Activated naive CD4-positive, alpha-beta T cell treated with anti-CD3 and anti-CD28 coated beads, Interleukin-2, amount 10 ng/mL, durations not matched to agents 7 days and 5 days (primary cell): ENCODE measurements around the gene TYK2.
A peak's percentile ranks its signal among the peaks of the same experiment; 100 is the strongest.
"Not testable (repeated sequence)": the region's sequence is repeated elsewhere in the genome, so short reads cannot be mapped to it uniquely, and the experiment has no call there.

Source experiments
- CTCF ChIA-PET: fragments of 350-600 bp; sonication (Branson Sonifier 250); formaldehyde crosslinking; loops from one replicate; lab custom pipeline; 2021; ENCODE audit warnings: antibody characterized with exemption; lab: Charles Lee
- DNase-seq: peaks from one replicate; pipeline ENCODE4 v3.0.0-alpha.2; 2020
- H3K27ac Mint-ChIP-seq: one replicate; pipeline ENCODE4 v1.8.0; 2021; ENCODE audit warnings: mild to moderate bottlenecking, moderate library complexity, mixed read lengths
- H3K27me3 Mint-ChIP-seq: one replicate; pipeline ENCODE4 v1.8.0; 2021; ENCODE audit warnings: mild to moderate bottlenecking, mixed read lengths
- H3K36me3 Mint-ChIP-seq: one replicate; pipeline ENCODE4 v1.8.0; 2021; ENCODE audit warnings: mixed read lengths
- H3K4me1 Mint-ChIP-seq: one replicate; pipeline ENCODE4 v1.8.0; 2021; ENCODE audit warnings: mixed read lengths
- H3K4me3 Mint-ChIP-seq: one replicate; pipeline ENCODE4 v1.8.0; 2021; ENCODE audit warnings: mild to moderate bottlenecking, moderate library complexity, mixed read lengths
- H3K9me3 Mint-ChIP-seq: one replicate; pipeline ENCODE4 v1.8.0; 2021; ENCODE audit warnings: mixed read lengths

The TYK2 gene

DNA sequence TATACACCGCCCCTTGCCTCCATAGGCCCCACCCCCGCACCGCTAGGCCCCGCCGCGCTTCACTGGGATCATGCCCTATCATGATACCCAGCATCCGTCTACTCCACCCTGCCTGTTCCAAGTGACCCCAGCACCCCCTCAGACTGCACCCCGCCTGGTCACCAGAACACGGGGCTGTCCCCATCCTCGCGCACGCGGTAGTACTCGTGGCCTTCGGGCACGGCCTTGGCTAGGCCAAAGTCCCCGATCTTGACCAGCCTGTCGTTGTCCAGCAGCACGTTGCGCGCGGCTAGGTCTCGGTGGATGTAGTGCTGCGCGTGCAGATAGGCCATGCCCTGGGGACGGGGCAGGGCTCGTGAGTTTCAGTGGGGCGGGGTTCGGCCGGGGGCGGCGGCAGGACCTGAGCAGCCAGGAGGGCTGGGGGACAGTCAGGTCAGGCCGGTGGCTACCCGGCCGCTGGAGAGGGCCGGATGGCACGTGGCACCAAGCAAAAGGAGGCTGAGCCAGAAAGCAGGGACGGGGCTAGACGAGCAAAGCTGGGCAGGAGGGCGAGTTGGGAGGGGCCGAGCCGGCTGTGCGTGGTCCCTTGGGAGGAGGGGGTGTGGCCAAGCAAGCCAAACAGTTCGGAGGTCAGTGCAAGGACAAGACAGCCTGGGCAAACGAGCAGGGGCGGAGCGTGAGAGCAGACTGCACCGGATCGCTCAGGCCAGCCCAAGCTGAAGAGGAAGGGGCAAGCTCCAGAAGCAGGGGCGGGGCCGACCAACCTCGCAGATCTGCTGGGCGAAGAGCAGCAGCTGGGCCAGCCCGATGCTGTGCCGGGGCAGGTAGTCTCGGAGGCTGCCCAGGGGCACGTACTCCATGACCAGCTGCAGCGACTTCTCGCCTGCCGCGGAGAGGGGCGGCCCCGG lies 27.4 kb downstream of the TYK2 start:
- no peak for DNase-seq
- Mint-ChIP-seq H3K27me3 (no peaks in the 10 kb centered on the region), H3K9me3 (no peaks in the 10 kb centered on the region), H3K27ac (no peak overlapping the region), H3K36me3 (peaks cover 37% of the 10 kb centered on the region), H3K4me3 (no peak overlapping the region), H3K4me1 (no peaks in the 10 kb centered on the region)
- CTCF ChIA-PET = no interaction called here

DNA sequence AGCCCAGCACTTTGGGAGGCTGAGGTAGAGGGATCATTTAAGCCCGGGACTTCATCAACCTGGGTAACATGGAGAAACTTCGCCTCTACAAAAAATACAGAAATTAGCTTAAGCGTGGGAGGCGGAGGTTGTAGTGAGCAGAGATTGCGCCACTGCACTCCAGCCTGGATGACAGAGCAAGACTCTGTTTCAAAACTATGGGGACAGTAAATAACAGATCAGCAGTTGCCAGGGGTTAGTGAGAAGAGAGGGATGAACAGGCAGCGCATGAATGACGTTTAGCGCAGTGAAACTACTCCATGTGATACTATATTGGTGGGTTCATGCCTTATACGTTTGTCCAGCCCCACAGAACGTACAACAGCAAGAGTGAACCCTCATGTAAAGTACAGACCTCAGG lies 33.9 kb downstream of the TYK2 start:
- CTCF ChIA-PET = no interaction called here
- H3K4me3 Mint-ChIP-seq = no peak overlapping the region
- DNase-seq = no peak
- no peaks in the 10 kb centered on the region for H3K27me3 Mint-ChIP-seq
- no peaks in the 10 kb centered on the region for H3K9me3 Mint-ChIP-seq
- no peak overlapping the region for H3K27ac Mint-ChIP-seq
- no peaks in the 10 kb centered on the region for H3K4me1 Mint-ChIP-seq
- H3K36me3 Mint-ChIP-seq = peaks cover 5% of the 10 kb centered on the region

DNA sequence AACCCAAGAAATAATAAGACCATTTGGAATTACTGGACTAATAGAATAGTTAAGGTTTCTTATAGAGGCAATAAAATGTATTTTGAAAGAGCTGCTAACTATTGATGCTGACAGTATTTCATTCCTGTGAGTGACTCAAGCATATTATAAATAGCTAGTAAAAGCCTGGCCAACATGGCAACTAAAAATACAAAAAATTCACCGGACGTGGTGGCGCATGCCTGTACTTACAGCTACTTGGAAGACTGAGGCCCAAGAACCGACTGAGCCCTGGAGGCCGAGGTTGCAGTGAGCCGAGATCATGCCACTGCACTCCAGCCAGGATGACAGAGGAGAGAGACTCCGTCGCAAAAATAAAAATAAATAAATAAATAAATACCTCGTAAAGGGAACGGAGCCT lies 35.6 kb downstream of the TYK2 start:
- Mint-ChIP-seq H3K4me1 (peaks cover 9% of the 10 kb centered on the region), H3K27me3 (no peaks in the 10 kb centered on the region), H3K27ac (no peak overlapping the region), H3K36me3 (no peaks in the 10 kb centered on the region), H3K9me3 (no peaks in the 10 kb centered on the region), H3K4me3 (no peak overlapping the region)
- DNase-seq = no peak
- CTCF ChIA-PET = interaction anchor here (0.6 to 1.4 kb wide), 2 partner anchors 12 to 24 kb away, joined by 3 read pairs; partner anchors contain the start of gene RAVER1

DNA sequence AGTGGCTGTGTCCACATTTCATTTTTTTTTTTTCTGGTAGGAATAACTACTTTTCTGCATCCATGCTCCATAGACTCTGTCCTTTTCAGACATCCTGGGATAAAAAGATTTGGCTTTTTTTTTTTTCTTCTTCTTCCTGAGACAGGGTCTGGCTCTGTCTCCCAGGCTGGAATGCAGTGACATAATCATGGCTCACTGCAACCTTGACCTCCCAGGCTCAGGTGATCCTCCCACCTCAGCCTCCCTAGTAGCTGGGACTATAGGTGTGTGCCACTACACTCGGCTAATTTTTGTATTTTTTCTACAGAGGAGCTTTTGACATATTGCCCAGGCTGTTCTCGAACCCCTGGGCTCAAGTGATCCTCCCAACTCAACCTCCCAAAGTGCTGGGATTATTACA lies 36.9 kb downstream of the TYK2 start:
- H3K27me3 Mint-ChIP-seq = no peaks in the 10 kb centered on the region
- CTCF ChIA-PET = interaction anchor here (0.6 kb wide), 1 partner anchor 73 kb away, joined by 3 read pairs; the partner anchor contains the start of gene ICAM1
- H3K27ac Mint-ChIP-seq = no peak overlapping the region
- no peak for DNase-seq
- peaks cover 6% of the 10 kb centered on the region for H3K36me3 Mint-ChIP-seq
- no peak overlapping the region for H3K4me3 Mint-ChIP-seq
- H3K4me1 Mint-ChIP-seq = peaks cover 22% of the 10 kb centered on the region
- H3K9me3 Mint-ChIP-seq = no peaks in the 10 kb centered on the region

DNA sequence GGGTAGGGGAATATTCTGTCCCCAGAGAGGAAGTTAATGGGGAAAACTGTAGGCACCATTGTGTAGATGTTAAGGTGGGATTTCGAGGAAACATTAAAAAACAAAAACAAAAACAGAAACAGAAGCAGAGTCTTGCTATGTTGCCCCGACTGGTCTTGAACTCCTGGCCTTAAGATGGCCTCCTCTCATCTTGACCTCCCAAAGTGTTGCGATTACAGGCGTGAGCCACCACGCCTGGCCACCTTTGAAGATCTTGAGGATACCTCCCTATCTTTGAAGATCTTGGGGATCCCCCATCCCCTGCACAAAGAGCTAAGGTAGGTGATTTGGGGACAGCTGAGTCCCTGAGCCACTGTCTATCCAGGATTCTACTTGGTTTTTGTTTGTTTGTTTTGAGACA lies 40.4 kb downstream of the TYK2 start:
- peaks cover 19% of the 10 kb centered on the region for H3K36me3 Mint-ChIP-seq

GRCh38 chr19:10339380-10339960 lies 40.9 kb downstream of the TYK2 start, which contains the start of gene ICAM3:
ICAM3 (minus strand) TSS chr19:10339624; CDS start chr19:10339614, 10 bp downstream.
- Mint-ChIP-seq H3K27me3 (no peaks in the 10 kb centered on the region), H3K4me3 (peak within 1 kb of the TSS; percentile 98), H3K4me1 (peaks cover 43% of the 10 kb centered on the region), H3K9me3 (no peaks in the 10 kb centered on the region), H3K36me3 (peaks cover 23% of the 10 kb centered on the region), H3K27ac (peak within 1 kb of the TSS; percentile 91)
- DNase-seq = peak; percentile 80
- CTCF ChIA-PET = no interaction called here

More for the DNA sequence above, 40.4 kb downstream of the TYK2 start:
- Mint-ChIP-seq H3K4me3 (peak overlapping the region; percentile 98), H3K27me3 (no peaks in the 10 kb centered on the region), H3K27ac (peak overlapping the region; percentile 91), H3K4me1 (peaks cover 39% of the 10 kb centered on the region), H3K9me3 (no peaks in the 10 kb centered on the region)
- CTCF ChIA-PET = interaction anchor here (0.5 to 0.8 kb wide), 2 partner anchors 9 to 42 kb away, joined by 3 read pairs; no protein-coding TSS in a partner anchor
- DNase-seq = no peak

- Mint-ChIP-seq H3K36me3 (peaks cover 27% of the 10 kb centered on the region), H3K4me1 (peaks cover 48% of the 10 kb centered on the region), H3K4me3 (peak overlapping the region; percentile 98), H3K27me3 (no peaks in the 10 kb centered on the region), H3K9me3 (no peaks in the 10 kb centered on the region), H3K27ac (peak overlapping the region; percentile 91)
- CTCF ChIA-PET = no interaction called here
- DNase-seq = no peak
These were observed 41.4 kb downstream of the TYK2 start for GRCh38 chr19:10338940-10339339.

DNA sequence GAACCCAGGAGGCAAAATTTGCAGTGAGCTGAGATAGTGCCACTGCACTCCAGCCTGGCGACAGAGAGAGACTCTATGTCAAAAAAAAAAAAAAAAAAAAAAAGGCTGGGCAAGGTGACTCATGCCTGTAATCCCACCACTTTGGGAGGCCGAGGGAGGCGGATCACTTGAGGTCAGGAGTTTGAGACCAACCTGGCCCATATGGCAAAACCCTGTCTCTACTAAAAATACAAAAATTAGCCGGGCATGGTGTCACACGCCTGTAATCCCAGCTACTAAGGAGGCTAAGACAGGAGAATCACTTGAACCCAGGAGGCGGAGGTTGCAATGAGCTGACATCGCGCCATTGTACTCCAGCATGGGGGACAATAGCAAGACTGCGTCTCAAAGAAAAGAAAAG lies 43.6 kb downstream of the TYK2 start:
- DNase-seq, H3K27me3 Mint-ChIP-seq, H3K9me3 Mint-ChIP-seq, H3K4me3 Mint-ChIP-seq, H3K27ac Mint-ChIP-seq: not testable (repeated sequence)
- peaks cover 43% of the 10 kb centered on the region for H3K36me3 Mint-ChIP-seq
- peaks cover 68% of the 10 kb centered on the region for H3K4me1 Mint-ChIP-seq
- CTCF ChIA-PET = interaction anchor here (1.1 kb wide), 1 partner anchor 22 kb away, joined by 3 read pairs; no protein-coding TSS in a partner anchor

DNA sequence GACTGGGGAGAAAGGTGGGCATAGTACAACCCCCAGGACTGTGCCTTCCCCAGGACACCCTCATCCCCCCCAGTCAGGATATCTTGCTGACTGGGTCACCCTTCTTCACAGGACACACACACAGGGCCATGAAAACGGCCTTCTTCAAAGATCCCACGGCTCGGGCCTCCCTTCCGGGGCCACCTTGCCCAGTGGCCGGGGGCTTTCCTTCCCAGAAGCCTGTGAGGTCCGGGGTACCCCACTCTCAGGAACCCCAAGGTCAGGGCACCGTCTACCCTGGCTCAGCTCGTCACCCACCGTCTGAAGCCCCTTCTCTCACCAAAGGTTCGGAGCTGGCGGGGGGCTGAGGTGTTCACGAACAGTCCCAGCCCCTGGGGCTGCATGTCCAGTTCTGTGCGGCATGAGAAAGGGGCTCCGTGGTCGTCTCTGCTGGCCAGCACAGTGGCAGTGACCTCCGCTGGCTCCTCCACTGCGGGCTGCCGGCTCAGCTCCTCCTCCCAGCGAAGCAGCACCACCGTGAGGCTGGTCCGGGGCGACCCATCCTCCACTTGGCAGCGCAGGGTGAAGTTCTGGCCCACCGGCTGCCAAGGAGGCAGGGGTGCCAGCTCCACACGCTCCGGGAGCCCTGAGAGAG lies 44.9 kb downstream of the TYK2 start:
- H3K9me3 Mint-ChIP-seq = no peaks in the 10 kb centered on the region

DNA sequence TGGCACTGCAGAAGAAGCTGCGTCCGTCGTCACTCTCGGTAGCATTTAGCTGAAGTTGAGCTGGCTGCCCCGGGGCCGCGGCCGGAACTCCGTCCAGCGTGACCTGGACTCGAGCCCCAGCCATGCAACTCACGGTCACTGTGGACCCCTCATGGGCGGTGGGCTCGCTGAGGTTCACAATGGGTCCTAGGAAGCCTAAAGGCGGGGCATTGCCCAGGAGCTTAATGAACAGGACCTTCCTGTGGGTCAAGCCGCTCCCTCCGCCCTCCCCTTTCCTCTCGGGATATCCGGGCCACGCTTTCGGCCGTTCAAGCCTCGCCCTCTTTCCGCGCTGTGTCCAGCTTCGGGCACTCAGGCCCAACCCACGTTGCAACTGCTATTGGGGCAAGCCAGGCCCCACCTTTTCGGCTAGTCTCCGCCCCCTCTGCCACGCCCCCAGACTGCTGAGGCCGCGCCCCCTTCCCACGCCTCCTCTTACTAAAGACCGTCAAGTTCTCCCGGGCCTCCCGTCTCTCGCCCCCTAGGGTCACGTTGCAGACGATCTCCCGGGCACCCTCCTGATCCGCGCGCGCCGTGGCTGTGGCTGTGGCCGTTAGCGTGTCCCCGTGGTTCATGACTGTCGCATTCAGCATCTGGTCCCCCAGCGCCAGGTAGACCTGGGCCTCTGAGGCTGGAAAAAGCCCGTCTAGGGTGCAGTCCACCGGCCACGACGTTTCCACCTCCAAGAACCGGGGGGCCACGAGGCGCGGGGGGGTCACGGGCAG lies 45.6 kb downstream of the TYK2 start:
- Mint-ChIP-seq H3K27ac (no peak overlapping the region), H3K9me3 (no peaks in the 10 kb centered on the region), H3K4me3 (no peak overlapping the region), H3K36me3 (peaks cover 50% of the 10 kb centered on the region), H3K27me3 (no peaks in the 10 kb centered on the region), H3K4me1 (peaks cover 63% of the 10 kb centered on the region)
- CTCF ChIA-PET = no interaction called here
- peak; percentile 54 for DNase-seq

More for the DNA sequence above, 44.9 kb downstream of the TYK2 start:
- Mint-ChIP-seq H3K4me3 (no peak overlapping the region), H3K4me1 (peaks cover 65% of the 10 kb centered on the region), H3K27me3 (no peaks in the 10 kb centered on the region), H3K27ac (no peak overlapping the region), H3K36me3 (peaks cover 43% of the 10 kb centered on the region)
- CTCF ChIA-PET = no interaction called here
- no peak for DNase-seq

DNA sequence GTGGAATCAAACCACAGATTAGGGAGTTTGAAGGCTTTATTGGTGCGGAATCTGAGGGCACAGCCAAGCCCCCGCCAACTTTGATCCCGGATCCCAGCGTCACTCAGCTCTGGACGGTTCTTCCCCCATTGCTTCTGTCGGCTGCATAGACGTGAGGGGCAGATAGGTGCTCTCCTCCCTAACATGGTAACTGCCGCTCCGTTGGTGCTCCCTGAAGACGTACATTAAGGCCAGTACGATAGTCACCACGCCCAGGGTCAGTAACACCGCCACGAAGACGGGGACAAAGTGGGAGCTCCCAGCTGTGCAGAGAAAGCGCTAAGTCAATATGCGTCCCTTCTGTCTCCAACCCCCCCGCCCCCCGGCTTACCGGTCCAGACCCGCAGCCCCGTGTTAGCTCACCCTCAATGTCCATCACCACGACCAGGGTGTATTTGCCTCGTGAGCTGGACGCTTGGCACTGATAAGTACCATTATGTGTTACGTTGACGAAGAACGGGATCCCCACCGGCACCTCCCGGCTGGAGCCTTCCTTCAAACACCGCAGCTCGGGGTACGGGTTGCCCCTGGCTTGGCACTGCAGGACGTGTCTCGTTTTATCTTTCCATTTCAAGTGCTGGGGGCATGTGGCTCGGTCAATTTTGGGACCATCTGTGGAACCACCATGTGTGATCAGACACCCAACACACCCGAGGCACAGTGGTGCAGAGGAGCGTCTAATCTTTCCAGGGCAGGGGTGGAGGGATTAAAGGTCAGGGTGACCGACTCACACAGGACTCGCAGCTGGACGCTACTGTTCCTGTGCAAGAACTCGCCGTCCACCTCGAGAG lies 46.4 kb downstream of the TYK2 start:
- Mint-ChIP-seq H3K4me1 (peaks cover 58% of the 10 kb centered on the region), H3K27ac (peak overlapping the region; percentile 93), H3K36me3 (peaks cover 51% of the 10 kb centered on the region), H3K27me3 (no peaks in the 10 kb centered on the region), H3K4me3 (peak overlapping the region; percentile 95), H3K9me3 (no peaks in the 10 kb centered on the region)
- no peak for DNase-seq
- CTCF ChIA-PET = interaction anchor here (1.0 to 1.1 kb wide), 4 partner anchors 11 to 63 kb away, joined by 3 to 9 read pairs (median 6); partner anchors contain the start of gene ICAM1

DNA sequence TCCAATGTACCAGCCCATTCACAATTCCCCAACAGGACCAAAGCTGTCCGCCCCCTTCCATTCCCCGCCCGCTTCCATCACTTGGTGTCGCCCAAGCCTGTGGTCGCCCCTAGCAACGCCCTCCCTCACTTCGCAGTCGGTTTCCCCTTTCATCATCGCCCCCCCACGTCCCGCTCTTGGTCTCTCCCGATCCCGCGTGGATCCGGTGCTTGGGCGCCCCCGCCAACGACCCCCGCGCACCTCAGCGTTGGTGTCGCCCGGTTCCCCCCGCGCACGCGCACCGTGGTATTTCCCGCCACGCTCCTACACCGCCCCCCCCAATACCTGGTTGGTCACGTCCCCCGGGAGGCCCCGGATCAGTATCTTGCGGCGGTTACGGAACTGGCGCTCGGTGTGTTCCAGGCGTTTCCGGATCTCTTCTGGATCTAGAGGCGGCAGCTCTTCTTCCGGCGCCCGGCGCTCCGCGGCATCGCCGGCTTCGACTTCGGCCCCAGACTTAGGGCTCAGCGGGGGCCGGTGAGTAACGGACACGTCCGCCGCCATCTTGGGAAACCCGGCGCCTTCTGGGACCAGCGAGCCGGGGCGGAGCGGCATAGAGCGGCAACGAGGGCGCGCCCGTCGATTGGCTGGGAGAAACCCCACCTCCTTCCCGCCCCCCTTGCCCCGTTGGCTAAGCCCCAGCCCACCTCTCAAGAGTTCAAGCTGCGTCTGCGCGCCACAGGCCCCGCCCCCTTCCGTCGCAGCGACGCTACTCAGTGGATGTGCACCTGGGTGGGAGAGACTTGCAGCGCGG lies 47.2 kb downstream of the TYK2 start, which contains the start of gene RAVER1:
TSS of gene RAVER1 (minus strand) at position 565 of the 793 bp plus-strand sequence. CDS start at position 543, 22 bp downstream.
- peak; percentile 99 for DNase-seq
- peak within 1 kb of the TSS; percentile 93 for H3K27ac Mint-ChIP-seq
- H3K4me1 Mint-ChIP-seq = peaks cover 50% of the 10 kb centered on the region
- no peaks in the 10 kb centered on the region for H3K27me3 Mint-ChIP-seq
- no peaks in the 10 kb centered on the region for H3K9me3 Mint-ChIP-seq
- CTCF ChIA-PET = interaction anchor here (1.0 to 1.1 kb wide), 4 partner anchors 12 to 62 kb away, joined by 3 to 9 read pairs (median 6); partner anchors contain the start of gene ICAM1
- H3K4me3 Mint-ChIP-seq = peak within 1 kb of the TSS; percentile 95
- H3K36me3 Mint-ChIP-seq = peaks cover 47% of the 10 kb centered on the region
